ENCODE data around the gene NHLH1.

Gene NHLH1

DNA sequence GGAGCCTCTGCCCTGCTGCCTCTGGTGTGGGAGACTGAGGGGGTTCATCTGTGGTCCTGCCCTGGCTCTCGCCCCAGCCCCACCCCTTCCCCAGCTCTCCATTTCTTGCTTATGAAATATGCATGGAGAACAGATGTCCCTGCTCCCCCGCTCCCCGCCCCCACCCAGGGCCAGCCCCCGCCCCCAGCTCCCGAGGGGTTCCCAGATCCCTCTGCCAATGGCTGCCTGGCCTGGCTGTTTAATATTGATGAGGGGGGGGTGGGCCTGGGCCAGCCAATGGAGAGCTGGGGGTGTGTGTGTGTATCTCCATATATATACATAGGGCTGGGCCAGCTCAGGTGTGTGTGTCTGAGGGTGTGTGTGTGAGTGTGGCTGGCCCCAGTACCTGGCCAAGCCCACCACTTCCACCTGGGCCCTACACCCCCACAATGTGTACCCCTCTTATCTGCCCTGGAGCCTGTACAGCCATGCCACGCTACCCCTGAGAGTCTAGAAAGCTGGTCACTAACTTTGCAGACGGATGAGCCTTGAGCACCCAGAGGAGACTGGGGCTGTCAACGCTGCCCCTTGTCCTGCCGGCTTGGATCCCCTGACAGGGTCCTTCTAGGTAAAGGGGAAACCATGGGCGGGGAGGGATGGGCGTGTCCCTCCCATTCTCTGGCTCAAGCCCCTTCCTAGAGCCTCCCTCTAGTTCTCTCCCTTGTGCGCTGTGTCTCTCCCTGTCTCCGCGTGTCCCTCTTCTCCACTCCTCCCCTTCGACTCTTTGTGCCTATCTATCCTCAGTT lies at the start of gene NHLH1:
Gene NHLH1, plus strand, starts transcription at position 341 of the 785 bp plus-strand sequence. CDS start 3,661 bp downstream, outside the sequence.
- no peak for DNase-seq (ENCODE audit: low read depth)

GRCh38 chr1:160322831-160323230 lies 44.0 kb upstream of the NHLH1 start:
- DNase-seq (ENCODE audit: low read depth): no peak

DNA sequence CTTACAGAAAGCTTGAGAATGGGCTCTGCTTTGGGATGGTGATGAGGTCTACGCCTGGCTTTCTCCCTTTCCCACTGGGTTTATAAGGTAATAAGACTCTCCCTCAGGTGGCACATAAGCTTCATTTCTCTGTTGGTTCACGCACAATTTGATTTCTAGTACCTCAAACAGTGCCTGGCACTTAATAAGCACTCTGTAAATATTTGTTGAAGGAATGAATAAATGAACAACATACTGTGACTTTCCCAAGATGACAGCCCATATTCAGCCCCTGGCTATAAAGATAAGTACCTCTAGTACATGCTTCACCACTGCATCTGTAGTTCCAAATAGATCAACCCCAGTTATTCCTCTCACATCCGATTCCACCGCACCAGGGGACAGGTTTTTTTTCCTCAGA lies 41.6 kb upstream of the NHLH1 start:
- DNase-seq (ENCODE audit: low read depth): no peak

DNA sequence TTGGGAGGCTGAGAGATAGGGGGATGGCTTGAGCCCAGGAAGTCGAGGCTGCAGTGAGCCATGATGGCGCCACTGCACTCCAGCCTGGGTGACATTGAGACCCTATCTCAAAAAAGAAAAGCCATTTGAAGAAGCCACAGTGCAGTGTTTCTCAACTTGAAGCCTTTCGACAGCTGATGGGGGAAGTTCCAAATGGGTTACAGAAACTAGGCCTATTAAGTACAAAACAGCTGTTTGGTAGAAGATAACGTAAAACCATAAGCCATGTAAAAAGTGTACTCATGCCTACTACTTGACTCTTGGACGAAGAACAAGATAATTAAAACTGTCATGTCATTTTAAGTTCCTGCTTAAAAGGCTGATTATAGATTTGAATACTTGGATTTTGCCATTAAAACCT lies 40.5 kb upstream of the NHLH1 start:
- DNase-seq (ENCODE audit: low read depth): no peak

DNA sequence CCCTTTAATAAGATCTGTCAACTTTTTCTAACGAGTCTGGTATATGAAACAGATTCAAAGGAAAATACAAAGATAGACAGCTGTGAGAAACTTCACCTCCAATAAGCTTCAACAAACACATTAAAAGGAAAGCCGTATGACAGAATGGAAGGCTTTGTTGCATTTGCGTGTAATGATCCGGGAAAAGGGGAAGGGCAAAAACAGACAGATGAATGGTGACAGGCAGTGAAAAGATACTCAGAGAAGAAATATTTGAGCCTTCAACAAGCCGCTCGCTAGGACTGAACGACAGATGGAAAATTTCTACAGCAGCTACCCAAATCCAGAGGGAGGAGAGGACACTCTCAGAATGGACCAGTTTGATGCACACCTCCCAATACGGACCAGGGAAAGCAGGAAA lies 38.7 kb upstream of the NHLH1 start:
- no peak for DNase-seq (ENCODE audit: low read depth)

DNA sequence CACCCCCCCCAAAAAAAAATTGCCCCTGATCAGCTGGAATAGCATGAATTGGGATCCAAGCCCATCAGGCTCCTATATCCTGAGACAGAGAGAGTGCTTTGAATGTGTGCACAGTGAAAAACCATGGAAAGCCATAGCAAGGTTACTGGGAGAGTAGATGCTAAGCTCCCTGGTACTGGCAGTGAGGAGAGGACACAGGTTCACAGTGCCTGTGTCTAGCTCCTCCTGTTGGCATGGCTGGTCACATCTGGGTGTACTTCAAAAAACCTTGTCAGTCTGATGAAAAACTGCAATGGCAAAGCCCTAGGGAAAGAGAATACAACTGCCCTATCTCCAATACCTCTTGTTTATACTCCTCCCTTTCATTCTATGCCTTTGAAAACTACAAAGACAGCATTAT lies 36.8 kb upstream of the NHLH1 start:
- no peak for DNase-seq (ENCODE audit: low read depth)

GRCh38 chr1:160332516-160332915 lies 34.4 kb upstream of the NHLH1 start:
- DNase-seq (ENCODE audit: low read depth): no peak

- DNase-seq (ENCODE audit: low read depth): no peak
Observed at GRCh38 chr1:160338580-160338979, 28.3 kb upstream of the NHLH1 start.

GRCh38 chr1:160340146-160340545 lies 26.7 kb upstream of the NHLH1 start:
- DNase-seq (ENCODE audit: low read depth): no peak

DNA sequence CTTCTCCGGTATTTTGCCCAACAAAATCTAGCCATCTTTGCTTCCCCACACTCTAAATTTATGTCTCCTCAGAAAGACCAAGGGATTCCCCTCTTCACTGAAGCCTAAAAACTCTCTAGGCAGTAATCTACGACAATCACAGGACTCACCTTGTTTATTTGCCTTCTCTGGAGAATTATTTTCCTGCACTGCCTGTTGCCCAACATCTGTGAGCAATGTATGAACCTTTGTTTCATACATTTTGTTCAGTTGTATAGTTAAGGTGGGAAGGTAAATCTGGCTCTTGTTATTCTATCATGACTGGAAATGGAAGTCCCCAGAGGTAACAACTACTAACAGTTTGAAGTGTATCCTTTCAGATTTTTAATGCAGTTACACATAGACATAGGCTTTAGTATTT lies 26.0 kb upstream of the NHLH1 start:
- no peak for DNase-seq (ENCODE audit: low read depth)

DNA sequence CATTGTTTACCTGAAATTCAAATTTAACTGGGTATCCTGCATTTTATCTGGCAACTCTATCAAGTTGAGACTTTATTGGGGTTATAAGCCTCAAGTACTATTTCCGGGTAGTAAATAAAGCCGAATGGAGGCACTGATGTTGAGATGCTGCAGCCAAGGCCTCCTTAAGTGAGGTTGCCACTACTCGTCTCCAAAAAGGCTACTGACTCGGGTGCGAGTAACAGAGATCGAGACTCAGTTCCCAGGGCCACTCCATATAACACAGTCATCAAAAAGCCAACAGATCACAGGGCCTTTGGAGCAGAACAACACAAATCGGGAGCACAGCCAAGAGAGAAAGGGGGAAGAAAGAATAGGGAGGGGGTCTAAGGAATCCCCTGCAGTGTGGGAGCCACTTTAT lies 24.3 kb upstream of the NHLH1 start:
- DNase-seq (ENCODE audit: low read depth): no peak

DNA sequence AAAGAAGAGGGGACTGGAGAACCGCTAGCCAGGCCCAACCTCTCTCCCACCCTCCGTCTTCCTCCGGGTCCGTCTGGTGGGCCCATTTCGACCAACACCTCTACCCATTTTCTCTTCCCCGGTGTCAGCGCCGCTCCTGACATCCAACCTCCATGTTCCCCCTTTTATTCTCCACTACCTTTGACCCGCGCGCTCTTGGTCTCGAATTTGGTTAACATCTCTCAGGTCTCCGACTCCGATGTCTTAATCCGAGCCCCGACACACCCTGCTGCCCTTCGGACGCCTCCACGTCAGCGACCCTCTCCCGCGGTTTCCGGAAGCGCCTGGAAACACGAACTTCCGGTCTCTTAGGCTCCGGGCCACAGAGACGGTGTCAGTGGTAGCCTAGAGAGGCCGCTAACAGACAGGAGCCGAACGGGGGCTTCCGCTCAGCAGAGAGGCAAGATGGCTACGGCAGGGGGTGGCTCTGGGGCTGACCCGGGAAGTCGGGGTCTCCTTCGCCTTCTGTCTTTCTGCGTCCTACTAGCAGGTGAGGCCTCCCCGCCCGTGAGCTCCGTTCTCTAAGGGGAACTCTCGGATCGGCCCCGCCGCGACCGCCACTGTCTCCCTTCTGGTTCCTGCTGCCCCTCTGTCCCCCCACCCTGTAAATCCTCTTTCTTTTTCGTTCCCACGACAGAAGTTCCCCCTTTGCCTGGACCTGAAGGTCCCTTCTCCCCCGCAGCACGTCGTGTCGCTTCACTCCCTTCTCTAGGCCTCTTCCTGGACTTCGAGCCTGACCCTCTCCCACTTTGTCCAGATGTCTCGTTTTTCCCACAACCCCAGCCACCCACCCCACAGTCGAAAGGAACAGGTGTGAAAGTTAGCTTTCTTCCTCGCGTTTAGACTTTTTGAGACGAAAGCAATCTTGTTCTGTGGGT lies 23.7 kb upstream of the NHLH1 start, which contains the start of the genes COPA and NCSTN:
Gene COPA, minus strand, starts transcription at position 298 of the 917 bp plus-strand sequence. Its CDS starts 80 bp downstream, at position 218.
Gene NCSTN, plus strand, starts transcription at position 431 of the 917 bp plus-strand sequence. Its CDS starts 14 bp downstream, at position 445.
- DNase-seq (ENCODE audit: low read depth): peak; percentile 79

GRCh38 chr1:160344241-160344640 lies 22.6 kb upstream of the NHLH1 start:
- no peak for DNase-seq (ENCODE audit: low read depth)

DNA sequence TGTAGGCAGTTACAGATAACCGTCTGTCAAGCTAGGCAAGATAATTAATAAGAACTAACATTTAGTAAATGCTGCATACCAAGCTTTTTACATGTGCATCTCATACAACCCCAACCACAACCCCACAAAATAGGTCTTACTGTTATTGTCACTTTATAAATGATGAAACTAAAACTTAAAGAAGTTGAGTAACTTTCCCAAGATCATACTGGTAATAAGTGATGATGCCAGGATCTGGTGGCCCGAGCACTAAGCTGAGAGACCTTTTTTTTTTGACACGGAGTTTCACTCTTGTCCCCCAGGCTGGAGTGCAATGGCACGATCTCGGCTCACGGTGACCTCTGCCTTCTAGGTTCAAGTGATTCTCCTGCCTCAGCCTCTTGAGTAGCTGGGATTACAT lies 21.9 kb upstream of the NHLH1 start:
- no peak for DNase-seq (ENCODE audit: low read depth)

- DNase-seq (ENCODE audit: low read depth): no peak
Observed at GRCh38 chr1:160346463-160346862, 20.4 kb upstream of the NHLH1 start.

GRCh38 chr1:160346958-160347357 lies 19.9 kb upstream of the NHLH1 start:
- DNase-seq (ENCODE audit: low read depth): no peak

- DNase-seq (ENCODE audit: low read depth): no peak
Observed at GRCh38 chr1:160351629-160352028, 15.2 kb upstream of the NHLH1 start.

- DNase-seq (ENCODE audit: low read depth): no peak
Observed at GRCh38 chr1:160352555-160352954, 14.3 kb upstream of the NHLH1 start.

GRCh38 chr1:160353223-160353622 lies 13.6 kb upstream of the NHLH1 start:
- DNase-seq (ENCODE audit: low read depth): no peak

- DNase-seq (ENCODE audit: low read depth): no peak
Observed at GRCh38 chr1:160354388-160354985, 12.4 kb upstream of the NHLH1 start.

GRCh38 chr1:160357286-160358002 lies 9.4 kb upstream of the NHLH1 start:
- DNase-seq (ENCODE audit: low read depth): no peak

- no peak for DNase-seq (ENCODE audit: low read depth)
Observed at GRCh38 chr1:160358073-160358472, 8.8 kb upstream of the NHLH1 start.

Data from stimulated activated CD8-positive, alpha-beta memory T cell treated with anti-CD3 and anti-CD28 coated beads, Interleukin-4, amount 100 ng/mL, for 24 hours (primary cell).